Upper lobe of left lung (tissue), 4 donors: ENCODE results near the gene ATP10A.

Experiments
- CTCF ChIP-seq, 6 experiments: fragments of 450-650 bp in 4 of 6; fragments of 200-600 bp in 2 of 6; sonication (generic) in 2 of 6; IDR thresholded peaks; one replicate each; pipeline ENCODE4 v1.5.1; 2016 to 2019; ENCODE audit warnings: antibody characterized with exemption in 6 of 6
- POLR2A ChIP-seq, 4 donors: fragments of 450-650 bp; IDR thresholded peaks; one replicate each; pipeline ENCODE4 v1.5.1; 2016 to 2017; ENCODE audit warnings: antibody characterized with exemption in 4 of 4, mild to moderate bottlenecking in 2 of 4

GRCh38 chr15:25830844-25831451 is 32.2 kb downstream of the ATP10A start:
- TF ChIP-seq CTCF (IDR thresholded peaks at IDR 0.05) (no peak), POLR2A (IDR thresholded peaks at IDR 0.05) (no peak)
